ENCODE results near the gene CHRM1. TPM values are rescaled to one million over a fixed set of nuclear protein-coding genes. Genes with fewer than 3 reads are reported as not detected.

Gene CHRM1
- total RNA-seq, 2 donors from 2014 or later = not detected

DNA sequence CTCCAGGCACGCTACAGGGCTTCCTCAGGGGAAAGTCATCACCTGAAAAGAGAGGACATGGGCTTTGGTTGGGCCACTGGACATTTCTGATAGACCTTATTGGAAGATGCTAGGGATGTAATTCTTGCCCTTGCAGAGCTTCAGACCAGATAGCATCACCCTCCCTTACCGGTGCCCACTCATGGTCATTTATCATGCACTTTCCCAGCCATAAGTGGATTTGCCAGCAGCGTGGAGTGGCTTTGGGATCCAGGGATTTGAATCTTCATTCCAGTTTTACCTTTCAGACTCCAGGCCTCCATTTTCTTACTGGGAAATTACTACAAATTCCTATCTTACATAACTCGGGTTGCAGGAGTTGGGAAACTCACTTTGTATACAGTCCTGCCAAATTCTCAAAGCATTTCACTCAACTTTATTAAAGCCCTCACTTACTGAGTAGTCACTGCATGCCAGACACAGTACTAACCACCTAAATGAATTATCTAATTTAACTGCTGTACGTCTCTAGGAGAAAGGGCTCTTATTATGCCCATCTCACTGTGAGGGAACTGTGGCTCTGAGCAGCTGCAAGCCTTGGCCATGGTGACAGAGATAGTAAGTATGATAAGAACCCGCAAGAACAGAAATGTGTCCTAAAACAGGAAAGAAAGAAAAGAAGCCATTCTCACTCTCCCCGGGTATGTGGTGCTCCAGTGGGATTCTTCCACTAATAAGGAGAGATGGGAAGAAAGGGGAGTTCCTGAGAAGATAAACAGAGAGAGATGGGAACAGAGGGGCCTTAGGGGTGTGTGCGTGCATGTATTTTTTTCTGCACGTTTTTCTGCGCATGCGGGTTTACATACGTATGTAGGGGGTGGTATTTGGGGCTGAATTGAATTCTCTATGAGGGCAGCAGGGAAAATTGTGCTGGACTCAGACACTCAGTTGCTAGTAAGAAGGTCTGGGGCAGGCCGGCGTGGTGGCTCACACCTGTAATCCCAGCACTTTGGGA is 9.7 kb downstream of the CHRM1 start:
- H3K27me3 ChIP-seq = no peaks in the 10 kb centered on the region
- no peak overlapping the region for H3K27ac ChIP-seq
- intact Hi-C loops (cut with DNase I) = no loop called here
- TF ChIP-seq POLR2A (IDR thresholded peaks at IDR 0.05) = no peak
- TF ChIP-seq CTCF (IDR thresholded peaks at IDR 0.05) = no peak
- peaks cover 24% of the 10 kb centered on the region for H3K4me1 ChIP-seq
- H3K36me3 ChIP-seq (replicated peaks in 1 of 2; ENCODE audit: insufficient read depth in 1 of 2, low read depth in 2 of 2) = no peaks in the 10 kb centered on the region
- DNase-seq (no peak), ATAC-seq (no peak)
- H3K4me3 ChIP-seq = no peak overlapping the region
- 80 to 83% methylated on average over 14 of the region's 14 CpGs for WGBS, 2 donors
- H3K9me3 ChIP-seq = no peaks in the 10 kb centered on the region

DNA sequence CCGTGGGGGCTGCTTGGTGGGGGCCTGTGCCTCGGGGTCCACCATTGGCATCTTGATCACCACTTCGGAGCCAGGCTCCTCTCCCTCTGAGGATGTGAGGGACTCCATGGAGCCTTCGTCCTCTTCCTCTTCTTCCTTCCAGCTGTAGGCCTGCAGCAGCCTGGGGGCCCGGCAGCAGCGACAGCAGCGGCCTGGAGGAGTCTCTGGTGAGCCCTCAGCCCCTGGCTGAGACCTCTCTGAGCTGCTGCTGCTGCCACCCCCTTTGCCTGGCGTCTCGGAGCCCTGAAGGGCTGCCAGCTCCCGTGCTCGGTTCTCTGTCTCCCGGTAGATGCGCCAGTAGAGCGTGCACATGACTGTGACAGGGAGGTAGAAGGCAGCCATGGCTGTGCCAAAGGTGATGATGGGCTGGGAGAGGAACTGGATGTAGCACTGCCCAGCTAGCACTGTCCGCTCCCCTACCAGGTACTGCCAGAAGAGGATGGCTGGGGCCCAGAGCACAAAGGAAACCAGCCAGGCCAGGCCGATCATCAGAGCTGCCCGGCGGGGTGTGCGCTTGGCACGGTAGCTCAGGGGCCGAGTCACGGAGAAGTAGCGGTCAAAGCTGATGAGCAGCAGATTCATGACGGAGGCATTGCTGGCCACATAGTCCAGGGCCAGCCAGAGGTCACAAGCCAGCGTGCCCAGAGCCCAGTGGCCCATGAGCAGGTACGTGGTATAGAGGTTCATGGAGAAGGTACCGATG is 10.9 kb downstream of the CHRM1 start:
- H3K27ac ChIP-seq = peak overlapping the region in 2 of 4 donors; percentile 71 to 74
- H3K36me3 ChIP-seq (replicated peaks in 1 of 2; ENCODE audit: insufficient read depth in 1 of 2, low read depth in 2 of 2) = no peaks in the 10 kb centered on the region
- no peaks in the 10 kb centered on the region for H3K9me3 ChIP-seq
- no peak overlapping the region for H3K4me3 ChIP-seq
- no peaks in the 10 kb centered on the region for H3K27me3 ChIP-seq
- WGBS, 2 donors = 97 to 98% methylated on average over 10 to 25 of the region's 27 CpGs
- no peak for TF ChIP-seq CTCF (IDR thresholded peaks at IDR 0.05)
- no peak for TF ChIP-seq POLR2A (IDR thresholded peaks at IDR 0.05)
- DNase-seq (no peak), ATAC-seq (no peak)
- H3K4me1 ChIP-seq = peaks cover 24% of the 10 kb centered on the region
- intact Hi-C loops (cut with DNase I) = no loop called here

DNA sequence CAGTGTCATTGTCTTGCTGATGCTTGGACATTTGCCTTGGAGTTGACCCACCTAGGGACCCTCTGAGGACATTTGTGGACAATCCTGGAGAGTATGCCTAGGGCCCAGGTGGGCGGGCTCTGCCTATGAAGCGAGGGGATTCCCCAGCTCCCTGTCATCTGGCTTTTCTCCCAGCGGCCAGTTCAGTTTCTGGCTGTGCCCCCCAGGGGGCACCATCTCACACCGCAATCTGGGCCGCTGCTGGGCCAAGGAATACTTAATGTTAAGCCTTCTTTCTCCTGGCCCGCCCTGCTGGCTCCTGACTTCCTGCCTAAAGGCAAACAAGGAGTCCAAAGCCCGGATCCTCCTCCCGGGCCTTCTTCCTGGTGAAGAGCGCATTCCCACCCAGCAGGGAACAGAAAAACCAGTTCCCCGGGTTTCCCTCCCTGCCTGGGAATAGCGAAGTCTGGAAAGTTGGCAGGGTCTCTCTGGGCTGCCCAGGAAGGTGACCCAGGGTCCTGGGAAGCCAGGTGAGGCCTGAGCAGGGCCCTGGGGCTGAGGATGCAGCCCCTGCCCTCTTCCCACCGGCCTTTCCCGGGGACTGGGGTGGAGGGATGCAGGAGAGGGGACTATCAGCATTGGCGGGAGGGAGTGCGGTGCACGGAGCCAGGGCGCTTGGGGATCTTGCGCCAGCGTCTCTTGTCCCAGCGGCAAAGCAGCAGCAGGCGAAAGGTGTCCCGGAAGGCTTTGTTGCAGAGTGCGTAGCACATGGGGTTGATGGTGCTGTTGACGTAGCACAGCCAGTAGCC is 11.9 kb downstream of the CHRM1 start:
- H3K27me3 ChIP-seq = no peaks in the 10 kb centered on the region
- TF ChIP-seq POLR2A (IDR thresholded peaks at IDR 0.05) (peak in 2 of 3 donors; percentile 13 to 37), CTCF (IDR thresholded peaks at IDR 0.05) (peak; percentile 49 to 85 (median 71))
- H3K27ac ChIP-seq = peak overlapping the region; percentile 64 to 79 (median 72)
- ATAC-seq (peak; percentile 88), DNase-seq (peak; percentile 87 to 94 (median 93))
- H3K9me3 ChIP-seq = no peaks in the 10 kb centered on the region
- no peak overlapping the region for H3K4me3 ChIP-seq
- H3K4me1 ChIP-seq = peaks cover 24% of the 10 kb centered on the region
- 42 to 58% methylated on average over 18 to 24 of the region's 24 CpGs for whole genome bisulfite sequencing, 2 donors
- intact Hi-C loops (cut with DNase I) = loop anchor here (10.0 kb wide), 1 partner anchor 306 kb away; no protein-coding TSS in a partner anchor
- H3K36me3 ChIP-seq (replicated peaks in 1 of 2; ENCODE audit: insufficient read depth in 1 of 2, low read depth in 2 of 2) = no peaks in the 10 kb centered on the region

DNA sequence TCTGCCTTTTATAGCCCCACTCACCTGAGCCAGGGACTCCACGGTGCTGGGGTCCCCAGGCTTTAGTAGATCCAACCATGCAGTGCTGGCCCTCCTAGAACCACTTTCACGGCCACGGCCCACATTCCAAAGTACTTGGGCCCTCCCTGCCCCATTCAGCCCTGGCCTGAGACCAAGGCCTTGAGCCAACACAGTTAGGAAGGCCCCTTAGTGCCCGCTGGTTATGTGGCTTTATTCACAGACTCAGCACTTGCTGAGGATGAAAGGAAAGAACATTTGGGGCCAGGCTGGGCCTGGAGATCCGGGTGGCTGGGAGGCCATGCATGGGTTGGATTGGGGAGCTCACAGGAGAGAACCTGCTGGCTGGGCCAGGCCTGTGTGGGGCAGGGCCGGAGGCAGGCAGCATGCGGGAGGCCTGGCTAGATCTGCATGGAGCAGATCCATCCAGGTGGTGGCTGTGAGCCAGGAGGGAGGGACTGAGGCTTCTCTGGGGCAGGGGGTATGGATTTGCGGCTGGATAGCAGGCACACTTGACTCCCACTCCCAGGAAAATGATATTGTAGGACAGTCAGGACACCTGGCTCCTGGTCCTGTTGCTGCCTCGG is 12.6 kb downstream of the CHRM1 start:
- Histone ChIP-seq H3K9me3 (no peaks in the 10 kb centered on the region), H3K36me3 (replicated peaks in 1 of 2; ENCODE audit: insufficient read depth in 1 of 2, low read depth in 2 of 2) (no peaks in the 10 kb centered on the region), H3K27ac (peak overlapping the region; percentile 64 to 79 (median 72)), H3K27me3 (no peaks in the 10 kb centered on the region), H3K4me1 (peaks cover 24% of the 10 kb centered on the region), H3K4me3 (no peak overlapping the region)
- ATAC-seq (peak; percentile 25), DNase-seq (peak; percentile 33 to 62 (median 60))
- TF ChIP-seq CTCF (IDR thresholded peaks at IDR 0.05) (no peak), POLR2A (IDR thresholded peaks at IDR 0.05) (no peak)
- WGBS, 2 donors = 19 to 73% methylated on average over 2 to 9 of the region's 9 CpGs
- intact Hi-C loops (cut with DNase I) = loop anchor here (10.0 kb wide), 1 partner anchor 306 kb away; no protein-coding TSS in a partner anchor
